GM19099 (cell line): ENCODE results near the gene NEU1.

Experiments used
- POLR2A ChIP-seq: IDR thresholded peaks from 3 replicates; pipeline ENCODE4 v1.6.1; 2011; ENCODE audit warnings: low read depth; ENCODE audit not compliant: insufficient read length; ENCODE audit errors: extremely low read depth

Gene NEU1

GRCh38 chr6:31862344-31863235 is at the start of gene NEU1:
Gene NEU1, minus strand, starts transcription at chr6:31862821. Its CDS starts 45 bp downstream, at chr6:31862776.
- peak; percentile 99 for TF ChIP-seq POLR2A

GRCh38 chr6:31911826-31912585 is 49.4 kb upstream of the NEU1 start:
- no peak for TF ChIP-seq POLR2A

- no peak for TF ChIP-seq POLR2A
Measured at GRCh38 chr6:31908791-31909190, 46.2 kb upstream of the NEU1 start.

GRCh38 chr6:31907158-31907813 is 44.7 kb upstream of the NEU1 start:
- TF ChIP-seq POLR2A = no peak

GRCh38 chr6:31906122-31906521 is 43.5 kb upstream of the NEU1 start:
- no peak for TF ChIP-seq POLR2A

GRCh38 chr6:31905041-31905440 is 42.4 kb upstream of the NEU1 start:
- TF ChIP-seq POLR2A = no peak

GRCh38 chr6:31903957-31904356 is 41.3 kb upstream of the NEU1 start:
- no peak for TF ChIP-seq POLR2A

GRCh38 chr6:31901953-31902643 is 39.5 kb upstream of the NEU1 start, which contains the start of gene ZBTB12:
Gene ZBTB12, minus strand, starts transcription at chr6:31902086. Its CDS starts 781 bp downstream, at chr6:31901305.
- TF ChIP-seq POLR2A = peak; percentile 54

- TF ChIP-seq POLR2A = no peak
Measured at GRCh38 chr6:31901415-31901952, 38.9 kb upstream of the NEU1 start.

GRCh38 chr6:31900917-31901414 is 38.3 kb upstream of the NEU1 start:
- no peak for TF ChIP-seq POLR2A

- TF ChIP-seq POLR2A = no peak
Measured at GRCh38 chr6:31899882-31900722, 37.5 kb upstream of the NEU1 start.

- TF ChIP-seq POLR2A = no peak
Measured at GRCh38 chr6:31899215-31899614, 36.6 kb upstream of the NEU1 start.

GRCh38 chr6:31898383-31899011 is 35.9 kb upstream of the NEU1 start:
- no peak for TF ChIP-seq POLR2A
